MM.1S (cell line): ENCODE data around the gene SNX25.

Experiments used
- DNase-seq: peaks from one replicate; pipeline ENCODE4 v3.0.0-alpha.2; 2015
- H2AFZ ChIP-seq: fragments of 300-600 bp; sonication (generic); 2 replicates; pipeline ENCODE4 v1.6.0; 2016; ENCODE audit warnings: antibody characterized with exemption, low read length
- H3F3A ChIP-seq: fragments of 300-600 bp; sonication (generic); 2 replicates; pipeline ENCODE4 v1.6.1; 2016; ENCODE audit warnings: mild to moderate bottlenecking, antibody characterized with exemption, low read length, moderate library complexity, mixed read lengths; ENCODE audit not compliant: insufficient read depth
- H3K27ac ChIP-seq: fragments of 300-600 bp; sonication (generic); 2 replicates; pipeline ENCODE4 v1.5.1; 2016; ENCODE audit warnings: mild to moderate bottlenecking, low read length
- H3K27me3 ChIP-seq: fragments of 300-600 bp; sonication (generic); replicated peaks from 2 replicates; pipeline ENCODE4 v1.6.0; 2016; ENCODE audit warnings: low read length; ENCODE audit not compliant: insufficient read depth
- H3K36me3 ChIP-seq: fragments of 300-600 bp; sonication (generic); replicated peaks from 2 replicates; pipeline ENCODE4 v1.6.1; 2016; ENCODE audit warnings: mild to moderate bottlenecking, low read length, mixed read lengths; ENCODE audit not compliant: insufficient read depth
- H3K4me1 ChIP-seq: fragments of 300-600 bp; sonication (generic); 2 replicates; pipeline ENCODE4 v1.6.1; 2016; ENCODE audit warnings: low read length, mixed read lengths
- H3K4me2 ChIP-seq: fragments of 300-600 bp; sonication (generic); 2 replicates; pipeline ENCODE4 v1.6.0; 2016; ENCODE audit warnings: low read depth, low read length
- H3K4me3 ChIP-seq: fragments of 300-600 bp; sonication (generic); 2 replicates; pipeline ENCODE4 v1.5.1; 2016; ENCODE audit warnings: low read length, mixed read lengths
- H3K79me2 ChIP-seq: fragments of 300-600 bp; sonication (generic); 2 replicates; pipeline ENCODE4 v1.6.1; 2016; ENCODE audit warnings: mixed run types, low read length, mixed read lengths
- H3K9ac ChIP-seq: fragments of 300-600 bp; sonication (generic); 2 replicates; pipeline ENCODE4 v1.6.1; 2016; ENCODE audit warnings: low read length, mixed read lengths
- H3K9me2 ChIP-seq: fragments of 300-600 bp; sonication (generic); replicated peaks from 2 replicates; pipeline ENCODE4 v1.6.1; 2016; ENCODE audit warnings: mild to moderate bottlenecking, low read length, mixed read lengths; ENCODE audit not compliant: insufficient read depth
- H3K9me3 ChIP-seq: fragments of 300-600 bp; sonication (generic); replicated peaks from 2 replicates; pipeline ENCODE4 v1.6.1; 2016; ENCODE audit warnings: mild to moderate bottlenecking, low read length, mixed read lengths; ENCODE audit not compliant: insufficient read depth
- H4K20me1 ChIP-seq: fragments of 300-600 bp; sonication (generic); 2 replicates; pipeline ENCODE4 v1.6.1; 2016; ENCODE audit warnings: mild to moderate bottlenecking, low read length, moderate library complexity, mixed read lengths; ENCODE audit not compliant: insufficient read depth
- CTCF ChIP-seq: fragments of 300-600 bp; sonication (generic); IDR thresholded peaks from 2 replicates; pipeline ENCODE4 v1.5.1; 2016; ENCODE audit warnings: antibody characterized with exemption, low read length, mixed read lengths
- EZH2 ChIP-seq: fragments of 300-600 bp; sonication (generic); optimal IDR thresholded peaks from 2 replicates; pipeline ENCODE3; 2017; ENCODE audit warnings: low read depth, mild to moderate bottlenecking, antibody characterized with exemption, low read length, mixed read lengths
- EZH2phosphoT487 ChIP-seq: fragments of 300-600 bp; sonication (generic); IDR thresholded peaks from 2 replicates; pipeline ENCODE4 v1.6.1; 2018; ENCODE audit warnings: antibody characterized with exemption, low read length

Gene SNX25

DNA sequence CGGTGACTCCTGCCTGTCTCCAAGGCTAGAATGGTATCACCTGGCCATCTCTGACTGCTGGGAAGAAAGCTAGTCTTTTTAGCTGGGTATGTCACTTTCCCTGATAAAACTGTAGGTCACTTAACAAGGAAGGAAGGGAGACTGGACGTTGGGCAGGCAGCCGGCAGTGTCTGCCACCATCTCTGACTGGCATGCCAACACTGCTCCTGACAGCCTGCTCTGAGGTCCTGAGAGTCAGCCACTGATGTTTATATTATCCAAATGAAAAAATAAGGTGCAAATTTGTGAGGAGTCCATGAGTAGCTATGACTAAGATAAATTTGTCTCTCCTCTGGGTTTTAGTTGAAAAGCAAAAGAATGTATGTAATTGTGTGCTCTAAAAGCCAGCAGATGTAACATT, 77.2 kb downstream of the SNX25 start:
- no peaks in the 10 kb centered on the region for H3K27me3 ChIP-seq
- H3F3A ChIP-seq = no peaks in the 10 kb centered on the region
- H3K9me3 ChIP-seq = no peaks in the 10 kb centered on the region
- no peak overlapping the region for H3K4me3 ChIP-seq
- H3K36me3 ChIP-seq = no peaks in the 10 kb centered on the region
- no peaks in the 10 kb centered on the region for H3K4me1 ChIP-seq
- no peak for TF ChIP-seq EZH2
- no peak for TF ChIP-seq CTCF
- TF ChIP-seq EZH2phosphoT487 = no peak
- H3K79me2 ChIP-seq = 0 out of 2 replicates have a peak, but pooled peaks cover 5% of the 10 kb centered on the region
- no peak overlapping the region for H2AFZ ChIP-seq
- H3K9ac ChIP-seq = no peak overlapping the region
- no peak overlapping the region for H3K4me2 ChIP-seq
- H3K9me2 ChIP-seq = no peaks in the 10 kb centered on the region
- no peak for DNase-seq
- no peak overlapping the region for H3K27ac ChIP-seq
- no peaks in the 10 kb centered on the region for H4K20me1 ChIP-seq

DNA sequence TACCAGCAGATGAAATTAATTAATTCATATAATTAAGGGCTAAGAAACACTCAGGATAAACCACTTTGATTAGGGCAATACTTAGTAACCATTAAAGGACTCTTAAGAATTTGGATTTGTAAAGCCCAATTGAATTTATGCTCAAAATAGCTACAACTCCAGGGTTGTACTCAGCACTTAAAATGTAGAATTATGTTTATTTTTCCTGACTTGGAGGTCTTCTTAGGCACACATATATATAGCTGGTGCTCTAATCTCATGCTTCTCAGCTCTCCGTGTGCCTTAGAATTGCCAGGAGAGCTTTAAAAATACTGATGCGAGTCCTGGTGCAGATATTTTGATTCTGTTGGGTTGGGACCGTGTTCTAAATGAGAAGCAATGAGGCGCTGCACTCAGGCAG, 77.6 kb downstream of the SNX25 start:
- no peaks in the 10 kb centered on the region for H3K27me3 ChIP-seq
- no peak overlapping the region for H3K27ac ChIP-seq
- no peaks in the 10 kb centered on the region; the same call in 1 of the 2 replicates for H3K36me3 ChIP-seq
- no peak overlapping the region for H3K9ac ChIP-seq
- DNase-seq = no peak
- H3K79me2 ChIP-seq = 0 out of 2 replicates have a peak, but pooled peaks cover 5% of the 10 kb centered on the region
- H2AFZ ChIP-seq = no peak overlapping the region
- H3K4me2 ChIP-seq = no peak overlapping the region
- no peak overlapping the region for H3K4me3 ChIP-seq
- H3K9me2 ChIP-seq = no peaks in the 10 kb centered on the region
- no peaks in the 10 kb centered on the region for H3K9me3 ChIP-seq
- no peaks in the 10 kb centered on the region for H4K20me1 ChIP-seq
- H3K4me1 ChIP-seq = no peaks in the 10 kb centered on the region
- TF ChIP-seq EZH2 (no peak), CTCF (no peak), EZH2phosphoT487 (no peak)
- H3F3A ChIP-seq = no peaks in the 10 kb centered on the region

DNA sequence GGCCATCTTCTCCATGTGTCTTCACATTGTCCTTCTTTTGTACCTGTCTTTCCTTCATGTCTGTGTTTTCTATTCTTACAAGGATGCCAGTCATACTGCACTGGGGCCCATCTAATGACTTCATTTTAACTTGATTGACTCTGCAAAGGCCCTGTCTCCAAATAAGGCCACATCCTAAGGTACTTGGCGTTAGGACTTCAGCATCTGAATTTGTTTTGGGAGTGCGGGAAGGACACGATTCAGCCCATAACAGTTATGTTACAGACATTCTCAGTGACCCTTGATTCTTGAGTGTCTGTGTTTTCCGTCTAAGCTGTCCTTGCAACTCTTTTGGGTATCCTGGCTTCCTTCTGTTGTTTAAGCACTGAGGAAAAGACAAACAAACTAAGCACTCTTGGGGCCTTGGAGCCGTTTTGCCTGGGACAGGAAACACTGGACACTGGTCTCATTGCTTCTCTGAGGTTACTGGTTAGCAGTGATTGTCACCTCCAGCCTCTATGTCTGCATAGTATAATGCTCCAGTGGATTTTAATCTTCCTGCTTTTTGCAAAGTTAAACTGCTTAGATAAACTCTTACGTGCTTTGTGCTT, 80.7 kb downstream of the SNX25 start:
- TF ChIP-seq EZH2 (no peak), EZH2phosphoT487 (no peak), CTCF (no peak)
- Histone ChIP-seq H3K9me2 (no peaks in the 10 kb centered on the region), H3K27ac (no peak overlapping the region), H3K27me3 (no peaks in the 10 kb centered on the region), H3K79me2 (0 out of 2 replicates have a peak, but pooled peaks cover 5% of the 10 kb centered on the region), H4K20me1 (no peaks in the 10 kb centered on the region), H3K9ac (no peak overlapping the region), H3K9me3 (no peaks in the 10 kb centered on the region), H3K4me3 (no peak overlapping the region), H3K4me2 (no peak overlapping the region), H2AFZ (no peak overlapping the region), H3F3A (no peaks in the 10 kb centered on the region), H3K36me3 (no peaks in the 10 kb centered on the region; the same call in 1 of the 2 replicates), H3K4me1 (no peaks in the 10 kb centered on the region)
- DNase-seq = no peak
